CD8-positive, alpha-beta memory T cell (primary cell): Measurements from ENCODE around the gene CREM. TPM values are rescaled to one million over a fixed set of nuclear protein-coding genes. Genes with fewer than 3 reads are reported as not detected.

Experiments
- CTCF ChIA-PET: fragments of 350-600 bp; sonication (Branson Sonifier 250); formaldehyde crosslinking; loops from one replicate; lab custom pipeline; 2021; ENCODE audit warnings: antibody characterized with exemption; lab: Charles Lee
- POLR2A ChIA-PET: fragments of 350-600 bp; sonication (Branson Sonifier 250); formaldehyde crosslinking; loops from one replicate; lab custom pipeline; 2021; ENCODE audit warnings: antibody characterized with exemption; lab: Charles Lee
- DNase-seq, 5 donors: peaks; one replicate each; pipeline versions ENCODE4 v3.0.0 to v3.0.0-alpha.2; 2020 to 2022; ENCODE audit warnings: mixed read lengths in 1 of 5
- H3K27ac ChIP-seq: one replicate; pipeline ENCODE4 v1.7.0; 2013; ENCODE audit warnings: low read depth, mild to moderate bottlenecking, low read length, moderate library complexity
- H3K27me3 ChIP-seq: 2 replicates; pipeline ENCODE4 v1.7.0; 2013; ENCODE audit warnings: low read length, mild to moderate bottlenecking; ENCODE audit not compliant: insufficient read depth, poor library complexity, severe bottlenecking
- H3K36me3 ChIP-seq: 2 replicates; pipeline ENCODE4 v1.7.0; 2013; ENCODE audit warnings: mild to moderate bottlenecking, low read length, moderate library complexity; ENCODE audit not compliant: insufficient read depth
- H3K4me1 ChIP-seq: 2 replicates; pipeline ENCODE4 v1.7.0; 2013; ENCODE audit warnings: mild to moderate bottlenecking, low read length, moderate library complexity; ENCODE audit not compliant: insufficient read depth
- H3K4me3 ChIP-seq: 2 replicates; pipeline ENCODE4 v1.7.0; 2013; ENCODE audit warnings: mild to moderate bottlenecking, low read length
- H3K9me3 ChIP-seq: 2 replicates; pipeline ENCODE4 v1.7.0; 2013; ENCODE audit warnings: mild to moderate bottlenecking, low read length
- H3K27ac Mint-ChIP-seq, 8 donors: one replicate each; pipeline ENCODE4 v1.8.0; 2020 to 2021; ENCODE audit warnings: mixed read lengths in 8 of 8, mild to moderate bottlenecking in 6 of 8, inconsistent platforms in 3 of 8, moderate library complexity in 3 of 8
- H3K27me3 Mint-ChIP-seq, 2 donors: one replicate each; pipeline ENCODE4 v1.8.0; 2020 to 2021; ENCODE audit warnings: mixed read lengths in 2 of 2, mild to moderate bottlenecking in 1 of 2, moderate library complexity in 1 of 2
- H3K36me3 Mint-ChIP-seq, 3 donors: one replicate each; pipeline ENCODE4 v1.8.0; 2020 to 2021; ENCODE audit warnings: mixed read lengths in 3 of 3, inconsistent platforms in 1 of 3, mild to moderate bottlenecking in 1 of 3
- H3K4me1 Mint-ChIP-seq, 3 donors: one replicate each; pipeline ENCODE4 v1.8.0; 2020 to 2021; ENCODE audit warnings: mixed read lengths in 3 of 3, inconsistent platforms in 1 of 3, mild to moderate bottlenecking in 1 of 3
- H3K4me3 Mint-ChIP-seq, 7 donors: one replicate each; pipeline ENCODE4 v1.8.0; 2020 to 2021; ENCODE audit warnings: mixed read lengths in 7 of 7, mild to moderate bottlenecking in 6 of 7, moderate library complexity in 4 of 7, inconsistent platforms in 2 of 7
- H3K9me3 Mint-ChIP-seq, 5 donors: one replicate each; pipeline ENCODE4 v1.8.0; 2020 to 2022; ENCODE audit warnings: mixed read lengths in 5 of 5, mild to moderate bottlenecking in 3 of 5, moderate library complexity in 2 of 5, inconsistent platforms in 1 of 5
- polyA plus RNA-seq: library from polyadenylated mRNA; unstranded; fragments of 300-500 nt; fragmentation: Illumina TruSeq; gene quantifications from one replicate; pipeline ENCODE4 v1.2.3, GENCODE V29; 2021
- total RNA-seq, 2 experiments: library from RNA; stranded (reverse); gene quantifications; one replicate each; pipeline ENCODE4 v1.2.3, GENCODE V29; 2021

CREM gene
- total and polyA plus RNA-seq, 3 experiments from 2014 or later, result 29.4 to 134 (median 132) TPM

DNA sequence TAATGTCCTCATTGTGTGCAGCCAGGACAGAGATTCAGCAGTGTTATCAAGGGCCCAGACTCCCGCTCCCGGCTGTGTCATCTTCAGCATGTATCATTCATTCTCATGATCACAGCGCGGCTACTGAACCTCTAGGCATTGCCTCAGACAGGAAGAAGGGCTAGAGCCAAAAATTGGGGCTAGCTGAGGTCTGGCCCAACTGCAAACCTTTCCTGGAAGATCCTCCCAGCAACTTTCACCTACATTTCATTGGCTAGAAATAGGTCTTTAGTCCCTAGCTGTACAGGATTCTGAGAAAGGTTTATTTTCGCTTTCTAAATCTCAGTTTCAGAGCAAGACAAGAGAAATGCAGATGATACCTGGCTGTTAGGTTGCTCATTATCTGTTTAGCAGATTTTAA lies 81.9 kb downstream of the CREM start:
- peak overlapping the region; percentile 44 to 98 (median 92) for H3K27ac Mint-ChIP-seq
- Histone ChIP-seq H3K27ac (no peak overlapping the region), H3K4me1 (peaks cover 7% of the 10 kb centered on the region), H3K36me3 (no peaks in the 10 kb centered on the region), H3K4me3 (no peak overlapping the region), H3K9me3 (no peaks in the 10 kb centered on the region), H3K27me3 (no peaks in the 10 kb centered on the region)
- peak overlapping the region; percentile 21 to 60 (median 57) for H3K4me3 Mint-ChIP-seq
- no peak for DNase-seq
- no peaks in the 10 kb centered on the region for H3K9me3 Mint-ChIP-seq
- H3K4me1 Mint-ChIP-seq, result peaks cover 14 to 22% (median 14%) of the 10 kb centered on the region in 3 donors
- no peaks in the 10 kb centered on the region for H3K27me3 Mint-ChIP-seq
- ChIA-PET POLR2A (no interaction called here), CTCF (interaction anchor here (1.3 kb wide), 1 partner anchor 88 kb away, joined by 4 read pairs; no protein-coding TSS in a partner anchor)
- peaks cover 0 to 69% (median 5%) of the 10 kb centered on the region in 3 donors for H3K36me3 Mint-ChIP-seq

DNA sequence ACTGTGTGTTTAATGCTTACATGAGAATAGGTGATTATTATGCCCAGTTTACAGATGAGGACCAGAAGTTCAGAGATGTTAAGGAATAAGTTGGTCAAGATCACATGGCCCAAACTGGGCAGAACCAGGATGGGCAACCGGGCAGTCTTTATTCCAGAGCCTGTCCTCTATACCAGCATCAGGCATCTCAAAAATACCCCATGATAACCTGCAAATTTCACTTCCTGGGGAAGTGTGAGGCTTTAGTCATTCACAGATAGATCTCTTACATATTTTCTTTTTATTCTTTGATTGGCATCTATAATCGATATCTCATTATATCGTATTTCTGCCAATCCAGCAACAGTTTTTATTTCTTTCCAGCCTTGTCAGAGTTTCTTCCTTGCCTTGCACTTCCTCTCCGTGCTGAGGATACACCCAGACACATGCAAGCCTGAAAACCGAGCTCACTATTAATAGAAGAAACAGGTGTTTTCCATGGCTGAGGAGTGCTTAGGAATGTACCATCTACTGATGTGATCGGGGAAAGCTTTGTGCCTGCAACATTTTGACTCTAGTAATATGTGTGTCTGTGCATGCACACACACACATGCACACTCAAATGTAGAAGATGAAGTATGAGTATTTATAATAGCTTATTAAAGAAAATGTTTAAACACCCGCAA lies 82.4 kb downstream of the CREM start:
- H3K4me1 ChIP-seq, result peaks cover 7% of the 10 kb centered on the region
- H3K36me3 Mint-ChIP-seq, result peaks cover 0 to 67% (median 5%) of the 10 kb centered on the region in 3 donors
- H3K4me3 Mint-ChIP-seq, result peak overlapping the region; percentile 21 to 60 (median 57)
- H3K4me3 ChIP-seq, result no peak overlapping the region
- no peaks in the 10 kb centered on the region for H3K27me3 ChIP-seq
- CTCF ChIA-PET, result interaction anchor here (1.0 to 1.3 kb wide), 3 partner anchors 13 to 89 kb away, joined by 3 to 6 read pairs (median 4); no protein-coding TSS in a partner anchor
- H3K27ac Mint-ChIP-seq, result peak overlapping the region; percentile 44 to 98 (median 92)
- H3K36me3 ChIP-seq, result no peaks in the 10 kb centered on the region
- no peaks in the 10 kb centered on the region for H3K27me3 Mint-ChIP-seq
- no peak for DNase-seq
- peaks cover 14 to 22% (median 14%) of the 10 kb centered on the region in 3 donors for H3K4me1 Mint-ChIP-seq
- H3K9me3 Mint-ChIP-seq, result no peaks in the 10 kb centered on the region
- no peaks in the 10 kb centered on the region for H3K9me3 ChIP-seq
- POLR2A ChIA-PET, result no interaction called here
- no peak overlapping the region for H3K27ac ChIP-seq

DNA sequence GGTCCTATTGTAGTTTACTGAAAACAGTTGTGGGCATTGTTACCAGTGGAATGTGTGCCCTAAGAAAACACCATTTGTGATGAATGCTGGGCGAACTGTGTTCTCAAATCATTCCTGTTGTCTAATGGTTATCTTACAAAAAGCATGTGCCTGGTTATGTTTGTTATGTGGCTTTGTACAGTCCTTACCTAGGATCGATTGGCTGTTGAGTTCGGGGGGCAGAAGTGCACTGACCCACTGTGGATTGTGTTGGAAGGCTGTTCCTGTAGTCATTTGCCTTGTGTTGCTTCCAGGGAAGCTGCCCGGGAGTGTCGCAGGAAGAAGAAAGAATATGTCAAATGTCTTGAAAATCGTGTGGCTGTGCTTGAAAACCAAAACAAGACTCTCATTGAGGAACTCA lies 84.3 kb downstream of the CREM start:
- DNase-seq, result no peak
- CTCF ChIA-PET, result interaction anchor here (11.7 kb wide), 1 partner anchor 90 kb away, joined by 122 read pairs; no protein-coding TSS in a partner anchor
- Histone ChIP-seq H3K4me1 (peaks cover 7% of the 10 kb centered on the region), H3K27ac (no peak overlapping the region), H3K27me3 (no peaks in the 10 kb centered on the region), H3K36me3 (no peaks in the 10 kb centered on the region), H3K4me3 (no peak overlapping the region), H3K9me3 (no peaks in the 10 kb centered on the region)
- peaks cover 14 to 22% (median 14%) of the 10 kb centered on the region in 3 donors for H3K4me1 Mint-ChIP-seq
- H3K27me3 Mint-ChIP-seq, result no peaks in the 10 kb centered on the region
- H3K27ac Mint-ChIP-seq, result peak overlapping the region in 4 of 8 donors; percentile 20 to 74 (median 34)
- H3K9me3 Mint-ChIP-seq, result no peaks in the 10 kb centered on the region
- peaks cover 0 to 64% (median 5%) of the 10 kb centered on the region in 3 donors for H3K36me3 Mint-ChIP-seq
- POLR2A ChIA-PET, result no interaction called here
- no peak overlapping the region for H3K4me3 Mint-ChIP-seq

DNA sequence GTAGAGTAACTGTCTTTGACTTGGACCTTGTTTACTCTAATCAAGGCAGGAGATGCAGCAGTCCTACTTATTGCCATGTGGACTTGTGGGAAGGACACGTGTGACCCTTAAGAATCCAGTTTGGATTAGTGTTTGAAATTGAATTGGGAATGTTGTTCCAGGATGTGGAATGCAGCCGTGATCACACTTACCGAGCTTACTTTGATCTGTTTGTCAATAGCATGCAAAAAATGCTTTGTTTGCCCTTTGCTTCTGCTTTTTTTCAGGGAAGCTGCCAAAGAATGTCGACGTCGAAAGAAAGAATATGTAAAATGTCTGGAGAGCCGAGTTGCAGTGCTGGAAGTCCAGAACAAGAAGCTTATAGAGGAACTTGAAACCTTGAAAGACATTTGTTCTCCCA lies 84.7 kb downstream of the CREM start:
- POLR2A ChIA-PET, result no interaction called here
- no peaks in the 10 kb centered on the region for H3K27me3 ChIP-seq
- no peak overlapping the region for H3K27ac ChIP-seq
- Mint-ChIP-seq H3K36me3 (peaks cover 0 to 62% (median 5%) of the 10 kb centered on the region in 3 donors), H3K27ac (peak overlapping the region in 5 of 8 donors; percentile 20 to 74 (median 26)), H3K4me1 (peaks cover 14 to 22% (median 14%) of the 10 kb centered on the region in 3 donors), H3K27me3 (no peaks in the 10 kb centered on the region), H3K4me3 (no peak overlapping the region), H3K9me3 (no peaks in the 10 kb centered on the region)
- H3K4me1 ChIP-seq, result peaks cover 7% of the 10 kb centered on the region
- H3K4me3 ChIP-seq, result no peak overlapping the region
- CTCF ChIA-PET, result interaction anchor here (11.7 kb wide), 1 partner anchor 90 kb away, joined by 122 read pairs; no protein-coding TSS in a partner anchor
- H3K9me3 ChIP-seq, result no peaks in the 10 kb centered on the region
- DNase-seq, result no peak
- no peaks in the 10 kb centered on the region for H3K36me3 ChIP-seq

DNA sequence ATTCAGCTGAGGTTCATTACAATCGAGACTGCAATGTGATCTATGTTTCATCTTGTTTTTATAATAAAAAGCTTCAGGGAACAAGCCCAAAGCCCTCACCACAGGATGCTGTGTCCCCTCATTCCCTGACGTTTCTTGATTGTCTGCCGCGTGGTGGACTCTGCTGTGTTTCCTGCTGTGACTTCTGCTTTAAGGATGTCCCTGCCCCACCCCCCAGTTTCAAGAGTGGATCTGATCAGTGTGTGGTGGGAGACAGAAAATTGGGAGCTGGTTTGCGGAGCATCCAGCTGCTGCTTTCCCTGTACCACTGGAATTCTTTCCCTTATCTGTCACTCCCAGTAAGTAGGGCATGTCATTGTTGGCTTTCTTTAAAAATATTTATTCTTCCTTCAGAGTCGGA lies 86.2 kb downstream of the CREM start:
- Mint-ChIP-seq H3K4me3 (no peak overlapping the region), H3K9me3 (no peaks in the 10 kb centered on the region), H3K4me1 (peaks cover 14 to 25% (median 17%) of the 10 kb centered on the region in 3 donors), H3K36me3 (peaks cover 0 to 49% (median 2%) of the 10 kb centered on the region in 3 donors), H3K27me3 (no peaks in the 10 kb centered on the region), H3K27ac (peak overlapping the region in 1 of 8 donors; percentile 54)
- Histone ChIP-seq H3K4me3 (no peak overlapping the region), H3K9me3 (no peaks in the 10 kb centered on the region), H3K27me3 (no peaks in the 10 kb centered on the region), H3K4me1 (peaks cover 7% of the 10 kb centered on the region), H3K27ac (no peak overlapping the region), H3K36me3 (no peaks in the 10 kb centered on the region)
- no peak for DNase-seq
- POLR2A ChIA-PET, result no interaction called here
- CTCF ChIA-PET, result interaction anchor here (1.1 to 11.7 kb wide), 3 partner anchors 17 to 122 kb away, joined by 3 to 122 read pairs (median 6); no protein-coding TSS in a partner anchor

DNA sequence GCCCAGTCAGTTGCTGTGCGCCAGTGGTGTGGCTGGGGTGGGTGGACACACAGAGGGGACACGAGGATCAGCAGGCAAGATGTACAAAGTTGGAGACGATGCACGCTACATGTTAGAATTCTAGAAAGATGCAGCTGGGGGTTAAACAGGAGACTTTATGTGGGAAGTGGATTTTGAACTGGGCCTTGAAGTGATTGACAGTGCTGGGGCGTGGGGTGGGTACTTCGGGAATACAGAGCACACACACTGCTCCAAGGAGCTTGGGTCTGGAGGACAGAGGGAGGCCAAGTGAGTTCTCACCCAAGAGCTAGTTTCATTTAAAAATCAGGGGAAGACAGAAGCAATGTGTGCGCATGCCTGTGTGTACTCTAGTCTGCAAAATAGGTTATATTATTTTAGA lies 87.1 kb downstream of the CREM start:
- no peak overlapping the region for H3K27ac ChIP-seq
- peak overlapping the region in 5 of 8 donors; percentile 11 to 49 (median 24) for H3K27ac Mint-ChIP-seq
- no peak overlapping the region for H3K4me3 ChIP-seq
- peaks cover 2% of the 10 kb centered on the region for H3K4me1 ChIP-seq
- no peaks in the 10 kb centered on the region for H3K27me3 ChIP-seq
- peaks cover 2 to 5% of the 10 kb centered on the region in 2 donors for H3K27me3 Mint-ChIP-seq
- peaks cover 16 to 26% (median 16%) of the 10 kb centered on the region in 3 donors for H3K4me1 Mint-ChIP-seq
- no peak for DNase-seq
- H3K36me3 Mint-ChIP-seq, result peaks cover 0 to 41% (median 0%) of the 10 kb centered on the region in 3 donors
- H3K4me3 Mint-ChIP-seq, result peak overlapping the region in 1 of 7 donors; percentile 15
- H3K36me3 ChIP-seq, result no peaks in the 10 kb centered on the region
- CTCF ChIA-PET, result interaction anchor here (1.1 to 11.7 kb wide), 2 partner anchors 93 to 123 kb away, joined by 3 to 122 read pairs; no protein-coding TSS in a partner anchor
- POLR2A ChIA-PET, result no interaction called here
- H3K9me3 ChIP-seq, result no peaks in the 10 kb centered on the region
- H3K9me3 Mint-ChIP-seq, result no peaks in the 10 kb centered on the region

DNA sequence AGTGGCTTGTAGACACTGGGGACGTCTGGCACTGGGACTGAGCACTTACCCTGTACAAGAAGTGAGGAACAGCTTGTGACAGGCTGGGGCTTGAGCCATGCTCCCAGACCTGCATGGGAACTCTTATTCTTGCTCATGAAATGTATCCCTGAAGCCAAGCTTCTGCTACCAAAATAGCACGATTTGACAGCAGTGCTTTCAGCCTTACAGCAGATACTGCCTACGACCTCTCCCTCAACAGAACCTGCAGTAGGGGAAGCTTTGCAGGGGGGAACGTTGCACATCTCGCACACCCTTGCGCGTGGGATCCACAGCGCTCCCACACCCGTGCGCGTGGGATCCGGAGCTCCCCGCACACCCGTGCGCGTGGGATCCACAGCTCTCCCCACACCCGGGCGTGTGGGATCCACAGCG lies 88.0 kb downstream of the CREM start:
- H3K9me3 Mint-ChIP-seq, result no peaks in the 10 kb centered on the region
- Histone ChIP-seq H3K4me1 (no peaks in the 10 kb centered on the region), H3K27ac (no peak overlapping the region), H3K27me3 (no peaks in the 10 kb centered on the region), H3K4me3 (no peak overlapping the region), H3K36me3 (no peaks in the 10 kb centered on the region), H3K9me3 (no peaks in the 10 kb centered on the region)
- peaks cover 2 to 6% of the 10 kb centered on the region in 2 donors for H3K27me3 Mint-ChIP-seq
- peaks cover 0 to 34% (median 0%) of the 10 kb centered on the region in 3 donors for H3K36me3 Mint-ChIP-seq
- peak overlapping the region in 1 of 8 donors; percentile 38 for H3K27ac Mint-ChIP-seq
- ChIA-PET CTCF (interaction anchor here (4.7 to 11.7 kb wide), 2 partner anchors 19 to 94 kb away, joined by 36 to 122 read pairs; no protein-coding TSS in a partner anchor), POLR2A (no interaction called here)
- H3K4me3 Mint-ChIP-seq, result no peak overlapping the region
- no peak for DNase-seq
- H3K4me1 Mint-ChIP-seq, result peaks cover 10 to 25% (median 11%) of the 10 kb centered on the region in 3 donors

DNA sequence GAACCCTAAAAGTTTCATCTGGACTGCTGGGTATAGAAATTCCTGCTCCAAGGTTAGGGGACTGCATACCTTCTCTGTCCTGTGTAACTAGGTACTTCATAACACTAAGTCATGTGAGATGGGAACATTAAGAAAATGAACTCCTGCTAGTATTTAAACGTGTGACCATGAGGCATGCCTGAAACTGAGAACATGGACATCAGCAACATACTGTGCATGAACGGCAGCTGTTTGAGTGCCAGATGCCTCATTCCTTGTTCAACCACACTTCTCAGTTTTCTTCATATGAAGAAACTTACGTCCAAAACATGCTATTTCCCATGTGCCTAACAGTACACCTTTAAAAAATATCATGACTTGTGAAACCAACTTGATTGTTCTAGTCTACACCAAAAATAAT lies 88.5 kb downstream of the CREM start:
- Mint-ChIP-seq H3K4me1 (peaks cover 10 to 22% (median 11%) of the 10 kb centered on the region in 3 donors), H3K27me3 (peaks cover 2 to 6% of the 10 kb centered on the region in 2 donors), H3K36me3 (peaks cover 0 to 32% (median 0%) of the 10 kb centered on the region in 3 donors), H3K27ac (peak overlapping the region in 2 of 8 donors; percentile 7 to 17), H3K9me3 (no peaks in the 10 kb centered on the region), H3K4me3 (no peak overlapping the region)
- DNase-seq, result no peak
- no peaks in the 10 kb centered on the region for H3K36me3 ChIP-seq
- ChIA-PET POLR2A (no interaction called here), CTCF (interaction anchor here (4.7 to 11.7 kb wide), 2 partner anchors 19 to 94 kb away, joined by 36 to 122 read pairs; no protein-coding TSS in a partner anchor)
- H3K27ac ChIP-seq, result no peak overlapping the region
- H3K4me1 ChIP-seq, result no peaks in the 10 kb centered on the region
- no peaks in the 10 kb centered on the region for H3K9me3 ChIP-seq
- H3K4me3 ChIP-seq, result no peak overlapping the region
- H3K27me3 ChIP-seq, result no peaks in the 10 kb centered on the region
